G401 (cell line): Measurements from ENCODE around the gene MAIP1. TPM values are rescaled to one million over a fixed set of nuclear protein-coding genes. Genes with fewer than 3 reads are reported as not detected.
"Not testable (repeated sequence)": the region's sequence is repeated elsewhere in the genome, so short reads cannot be mapped to it uniquely, and the experiment has no call there.

Experiments used
- DNase-seq: peaks from one replicate; pipeline ENCODE4 v3.0.0-alpha.2; 2015; ENCODE audit warnings: low spot score
- in situ Hi-C: cut with HindIII; loops from 2 replicates; pipeline ENCODE4 v1.10.0; 2016; ENCODE audit warnings: low sequenced_read_pairs, mixed read lengths
- total RNA-seq: library from RNA; depleted of rRNA; stranded (reverse); fragments of >200 nt; shearing (Covaris generic); gene quantifications from 2 replicates; pipeline ENCODE4 v1.2.3, GENCODE V29; 2014; rRNA removed

MAIP1 gene
- total RNA-seq, result 20.3 and 29.3 TPM in 2 replicates

GRCh38 chr2:199955339-199956061, at the start of gene MAIP1, which contains the start of gene TYW5:
TSS of gene MAIP1 (plus strand) at chr2:199955582. CDS start at chr2:199955799, 217 bp downstream.
TSS of gene TYW5 (minus strand) at chr2:199955491. CDS start at chr2:199955470, 21 bp downstream.
- peak; percentile 88 for DNase-seq
- in situ Hi-C loops, result no loop called here

- DNase-seq, result no peak
- in situ Hi-C loops, result no loop called here
Observed at GRCh38 chr2:199907008-199907714, 48.2 kb upstream of the MAIP1 start.

- in situ Hi-C loops, result no loop called here
Observed at GRCh38 chr2:199910338-199911051, 44.9 kb upstream of the MAIP1 start.

GRCh38 chr2:199911052-199911876, 44.1 kb upstream of the MAIP1 start, which contains the start of gene C2orf69:
TSS of gene C2orf69 (plus strand) at chr2:199911293. CDS start at chr2:199911439, 146 bp downstream.
- DNase-seq, result peak; percentile 98
- in situ Hi-C loops, result no loop called here

More at GRCh38 chr2:199910338-199911051, 44.9 kb upstream of the MAIP1 start:
- no peak for DNase-seq

GRCh38 chr2:199911877-199912161, 43.6 kb upstream of the MAIP1 start:
- in situ Hi-C loops, result no loop called here
- no peak for DNase-seq

- DNase-seq, in situ Hi-C loops: not testable (repeated sequence)
Observed at GRCh38 chr2:199912553-199913114, 42.7 kb upstream of the MAIP1 start.

- DNase-seq, result no peak
- in situ Hi-C loops, result no loop called here
Observed at GRCh38 chr2:199914372-199914958, 40.9 kb upstream of the MAIP1 start.

GRCh38 chr2:199916980-199917379, 38.4 kb upstream of the MAIP1 start:
- DNase-seq, result no peak
- in situ Hi-C loops, result no loop called here

- in situ Hi-C loops, result no loop called here
- no peak for DNase-seq
Observed at GRCh38 chr2:199922856-199923255, 32.5 kb upstream of the MAIP1 start.

- in situ Hi-C loops, result no loop called here
- DNase-seq, result no peak
Observed at GRCh38 chr2:199923924-199924323, 31.5 kb upstream of the MAIP1 start.

- DNase-seq, result no peak
- in situ Hi-C loops, result no loop called here
Observed at GRCh38 chr2:199926806-199927205, 28.6 kb upstream of the MAIP1 start.

- DNase-seq, result no peak
- in situ Hi-C loops, result no loop called here
Observed at GRCh38 chr2:199928226-199928625, 27.2 kb upstream of the MAIP1 start.

GRCh38 chr2:199928626-199929025, 26.8 kb upstream of the MAIP1 start:
- no peak for DNase-seq
- in situ Hi-C loops, result no loop called here

- in situ Hi-C loops, result no loop called here
Observed at GRCh38 chr2:199929262-199929661, 26.1 kb upstream of the MAIP1 start.

GRCh38 chr2:199932312-199932855, 23.0 kb upstream of the MAIP1 start:
- peak; percentile 58 for DNase-seq
- in situ Hi-C loops, result no loop called here

More at GRCh38 chr2:199929262-199929661, 26.1 kb upstream of the MAIP1 start:
- no peak for DNase-seq

GRCh38 chr2:199933466-199933865, 21.9 kb upstream of the MAIP1 start:
- in situ Hi-C loops, result no loop called here
- no peak for DNase-seq

- in situ Hi-C loops, result no loop called here
- DNase-seq, result no peak
Observed at GRCh38 chr2:199936554-199936953, 18.8 kb upstream of the MAIP1 start.

GRCh38 chr2:199940373-199940772, 15.0 kb upstream of the MAIP1 start:
- in situ Hi-C loops, result no loop called here
- no peak for DNase-seq
